Nephron progenitor cell (in vitro differentiated cells): ENCODE results near the gene SBF1.

Experiments
- DNase-seq: peaks from one replicate; pipeline ENCODE4 v3.0.0; 2021
- H3K27ac Mint-ChIP-seq: 2 replicates; pipeline ENCODE4 v1.8.0; 2021; ENCODE audit warnings: mild to moderate bottlenecking, moderate library complexity, mixed read lengths
- H3K27me3 Mint-ChIP-seq: 2 replicates; pipeline ENCODE4 v1.8.0; 2021; ENCODE audit warnings: mild to moderate bottlenecking, low read depth, mixed read lengths; ENCODE audit not compliant: poor library complexity
- H3K36me3 Mint-ChIP-seq: 2 replicates; pipeline ENCODE4 v1.8.0; 2021; ENCODE audit warnings: low read depth, mixed read lengths
- H3K4me1 Mint-ChIP-seq: 2 replicates; pipeline ENCODE4 v1.8.0; 2021; ENCODE audit warnings: mixed read lengths
- H3K4me3 Mint-ChIP-seq: 2 replicates; pipeline ENCODE4 v1.8.0; 2021; ENCODE audit warnings: mild to moderate bottlenecking, moderate library complexity, mixed read lengths
- H3K9me3 Mint-ChIP-seq: 2 replicates; pipeline ENCODE4 v1.8.0; 2021; ENCODE audit warnings: mild to moderate bottlenecking, moderate library complexity, mixed read lengths
- CTCF ChIP-seq: fragments of 200-600 bp; sonication (generic); IDR thresholded peaks from 2 replicates; pipeline ENCODE4 v1.5.0; 2021; ENCODE audit warnings: antibody characterized with exemption

The SBF1 gene

GRCh38 chr22:50420581-50420980, 54.3 kb downstream of the SBF1 start:
- peaks cover 4% of the 10 kb centered on the region for H3K27me3 Mint-ChIP-seq
- H3K27ac Mint-ChIP-seq, result no peak overlapping the region
- no peak for TF ChIP-seq CTCF
- H3K4me1 Mint-ChIP-seq, result no peaks in the 10 kb centered on the region
- no peak overlapping the region for H3K4me3 Mint-ChIP-seq
- H3K36me3 Mint-ChIP-seq, result peaks cover 50% of the 10 kb centered on the region
- DNase-seq, result no peak
- H3K9me3 Mint-ChIP-seq, result no peaks in the 10 kb centered on the region

GRCh38 chr22:50420015-50420414, 54.8 kb downstream of the SBF1 start:
- TF ChIP-seq CTCF, result no peak
- Mint-ChIP-seq H3K36me3 (peaks cover 45% of the 10 kb centered on the region), H3K27ac (no peak overlapping the region), H3K4me3 (no peak overlapping the region), H3K4me1 (no peaks in the 10 kb centered on the region), H3K9me3 (no peaks in the 10 kb centered on the region), H3K27me3 (peaks cover 4% of the 10 kb centered on the region)
- no peak for DNase-seq

- peaks cover 4% of the 10 kb centered on the region for H3K27me3 Mint-ChIP-seq
- H3K9me3 Mint-ChIP-seq, result no peaks in the 10 kb centered on the region
- H3K27ac Mint-ChIP-seq, result no peak overlapping the region
- no peak for TF ChIP-seq CTCF
- H3K4me1 Mint-ChIP-seq, result no peaks in the 10 kb centered on the region
- H3K36me3 Mint-ChIP-seq, result peaks cover 37% of the 10 kb centered on the region
- no peak overlapping the region for H3K4me3 Mint-ChIP-seq
- DNase-seq, result no peak
Measured at GRCh38 chr22:50419116-50419515, 55.7 kb downstream of the SBF1 start.

GRCh38 chr22:50418624-50419023, 56.2 kb downstream of the SBF1 start:
- no peak for TF ChIP-seq CTCF
- DNase-seq, result no peak
- Mint-ChIP-seq H3K4me3 (no peak overlapping the region), H3K36me3 (peaks cover 37% of the 10 kb centered on the region), H3K27me3 (peaks cover 4% of the 10 kb centered on the region), H3K4me1 (no peaks in the 10 kb centered on the region), H3K27ac (no peak overlapping the region), H3K9me3 (no peaks in the 10 kb centered on the region)

- Mint-ChIP-seq H3K27me3 (peaks cover 4% of the 10 kb centered on the region), H3K36me3 (peaks cover 38% of the 10 kb centered on the region), H3K4me1 (no peaks in the 10 kb centered on the region), H3K9me3 (no peaks in the 10 kb centered on the region), H3K4me3 (no peak overlapping the region), H3K27ac (peak overlapping the region; percentile 92)
- TF ChIP-seq CTCF, result no peak
- no peak for DNase-seq
Measured at GRCh38 chr22:50417411-50418210, 57.2 kb downstream of the SBF1 start.

GRCh38 chr22:50416996-50417395, 57.8 kb downstream of the SBF1 start:
- no peak for TF ChIP-seq CTCF
- H3K27me3 Mint-ChIP-seq, result peaks cover 4% of the 10 kb centered on the region
- no peaks in the 10 kb centered on the region for H3K9me3 Mint-ChIP-seq
- peaks cover 38% of the 10 kb centered on the region for H3K36me3 Mint-ChIP-seq
- no peak for DNase-seq
- no peak overlapping the region for H3K27ac Mint-ChIP-seq
- no peak overlapping the region for H3K4me3 Mint-ChIP-seq
- H3K4me1 Mint-ChIP-seq, result no peaks in the 10 kb centered on the region
